ENCODE measurements around the gene RBM11. TPM values are rescaled to one million over a fixed set of nuclear protein-coding genes. Genes with fewer than 3 reads are reported as not detected.

RBM11 gene
- total RNA-seq, 4 donors from 2014 or later: 0.30 to 1.5 (median 0.99) TPM

- no peak overlapping the region for H3K4me3 ChIP-seq
- no peak overlapping the region for H3K27ac ChIP-seq
- no peaks in the 10 kb centered on the region for H3K4me1 ChIP-seq
- no peaks in the 10 kb centered on the region for H3K27me3 ChIP-seq
- WGBS, 2 donors (ENCODE audit: low coverage in 1 of 2): 15 to 36% methylated on average over 2 of the region's 2 CpGs
- ATAC-seq: no peak
- H3K36me3 ChIP-seq: no peaks in the 10 kb centered on the region
- TF ChIP-seq POLR2A (IDR thresholded peaks at IDR 0.05) (no peak), CTCF (IDR thresholded peaks at IDR 0.05) (no peak), POLR2AphosphoS5 (IDR thresholded peaks at IDR 0.05) (no peak), EP300 (IDR thresholded peaks at IDR 0.05) (no peak)
- no peaks in the 10 kb centered on the region for H3K9me3 ChIP-seq
Observed at GRCh38 chr21:14241297-14241696, 25.3 kb downstream of the RBM11 start.

- H3K27me3 ChIP-seq: no peaks in the 10 kb centered on the region
- H3K36me3 ChIP-seq: no peaks in the 10 kb centered on the region
- WGBS, 2 donors (ENCODE audit: low coverage in 1 of 2): 0 to 33% methylated on average over 1 of the region's 1 CpG
- H3K4me1 ChIP-seq: no peaks in the 10 kb centered on the region
- ATAC-seq: no peak
- TF ChIP-seq POLR2AphosphoS5 (IDR thresholded peaks at IDR 0.05) (no peak), CTCF (IDR thresholded peaks at IDR 0.05) (no peak), POLR2A (IDR thresholded peaks at IDR 0.05) (no peak), EP300 (IDR thresholded peaks at IDR 0.05) (no peak)
- H3K9me3 ChIP-seq: no peaks in the 10 kb centered on the region
- no peak overlapping the region for H3K4me3 ChIP-seq
- no peak overlapping the region for H3K27ac ChIP-seq
Observed at GRCh38 chr21:14243461-14243860, 27.5 kb downstream of the RBM11 start.

- Histone ChIP-seq H3K36me3 (no peaks in the 10 kb centered on the region), H3K4me3 (no peak overlapping the region), H3K27me3 (no peaks in the 10 kb centered on the region), H3K27ac (no peak overlapping the region), H3K9me3 (no peaks in the 10 kb centered on the region), H3K4me1 (no peaks in the 10 kb centered on the region)
- WGBS, 2 donors (ENCODE audit: low coverage in 1 of 2): 8 to 23% methylated on average over 1 to 2 of the region's 2 CpGs
- no peak for ATAC-seq
- TF ChIP-seq CTCF (IDR thresholded peaks at IDR 0.05) (no peak), POLR2A (IDR thresholded peaks at IDR 0.05) (no peak), EP300 (IDR thresholded peaks at IDR 0.05) (no peak), POLR2AphosphoS5 (IDR thresholded peaks at IDR 0.05) (no peak)
Observed at GRCh38 chr21:14243874-14244273, 27.9 kb downstream of the RBM11 start.

GRCh38 chr21:14244911-14245310 is 29.0 kb downstream of the RBM11 start:
- H3K36me3 ChIP-seq: no peaks in the 10 kb centered on the region
- no peak overlapping the region for H3K27ac ChIP-seq
- no peak for ATAC-seq
- TF ChIP-seq CTCF (IDR thresholded peaks at IDR 0.05) (no peak), POLR2AphosphoS5 (IDR thresholded peaks at IDR 0.05) (no peak), POLR2A (IDR thresholded peaks at IDR 0.05) (no peak), EP300 (IDR thresholded peaks at IDR 0.05) (no peak)
- no peaks in the 10 kb centered on the region for H3K27me3 ChIP-seq
- no peaks in the 10 kb centered on the region for H3K4me1 ChIP-seq
- H3K9me3 ChIP-seq: peaks cover 0 to 5% (median 0%) of the 10 kb centered on the region in 3 donors
- no peak overlapping the region for H3K4me3 ChIP-seq

GRCh38 chr21:14245711-14246110 is 29.8 kb downstream of the RBM11 start:
- Histone ChIP-seq H3K4me3 (no peak overlapping the region), H3K36me3 (no peaks in the 10 kb centered on the region), H3K27me3 (no peaks in the 10 kb centered on the region), H3K9me3 (peaks cover 0 to 5% (median 0%) of the 10 kb centered on the region in 3 donors), H3K4me1 (no peaks in the 10 kb centered on the region), H3K27ac (no peak overlapping the region)
- no peak for ATAC-seq
- TF ChIP-seq POLR2AphosphoS5 (IDR thresholded peaks at IDR 0.05): no peak

GRCh38 chr21:14251336-14251735 is 35.4 kb downstream of the RBM11 start:
- Histone ChIP-seq H3K27ac (no peak overlapping the region), H3K27me3 (no peaks in the 10 kb centered on the region), H3K9me3 (peaks cover 0 to 5% (median 0%) of the 10 kb centered on the region in 3 donors), H3K4me1 (no peaks in the 10 kb centered on the region), H3K4me3 (no peak overlapping the region), H3K36me3 (no peaks in the 10 kb centered on the region)
- ATAC-seq: no peak
- 21 to 48% methylated on average over 1 of the region's 1 CpG for WGBS, 2 donors (ENCODE audit: low coverage in 1 of 2)
- TF ChIP-seq EP300 (IDR thresholded peaks at IDR 0.05) (no peak), POLR2A (IDR thresholded peaks at IDR 0.05) (no peak), POLR2AphosphoS5 (IDR thresholded peaks at IDR 0.05) (no peak)
